K562 (cell line): ENCODE results near the gene DPYSL4. TPM values are rescaled to one million over a fixed set of nuclear protein-coding genes. Genes with fewer than 3 reads are reported as not detected.

Experiments used
- ATAC-seq: fragments of 200-7000 bp; cut with Tn5 transposase; 3 replicates; pipeline ENCODE4 v1.9.1; 2020; ENCODE audit warnings: moderate library complexity
- BruUV-seq: library from RNA; stranded (reverse); fragments of 400-500 nt; replicated peaks from 2 replicates; lab custom pipeline; 2021; lab: Mats Ljungman, UMichigan
- CTCF ChIA-PET: fragments of 300-600 bp; formaldehyde crosslinking; extraction: SDS; loops from one replicate; lab custom pipeline; 2021; ENCODE audit warnings: low intra/inter-chr PET ratio; lab: Yijun Ruan, JAX
- POLR2A ChIA-PET: fragments of 300-600, 350-650 bp; sonication (Branson Sonifier 250); formaldehyde crosslinking; extraction: SDS; loops from one replicate; lab custom pipeline; 2021; ENCODE audit warnings: antibody characterized with exemption, inconsistent platforms; lab: Yijun Ruan, JAX
- DNase-seq, 4 experiments: peaks; one replicate each; pipeline versions ENCODE4 v3.0.0 to v3.0.0-alpha.2; 2011 to 2018; ENCODE audit warnings: low spot score in 3 of 4, mixed read lengths in 3 of 4; ENCODE audit errors: extremely low read depth in 1 of 4
- FAIRE-seq: peaks from 2 replicates; lab custom pipeline; 2011; peaks lifted over from hg19 to GRCh38; lab: Jason Lieb, UNC
- H2AFZ ChIP-seq: 2 replicates; pipeline ENCODE4 v1.6.0; 2011; ENCODE audit warnings: low read depth, low read length, control low read depth, inconsistent platforms
- H3K27ac ChIP-seq: fragments of 200-600 bp; 3 replicates; pipeline ENCODE4 v1.8.0; 2011; ENCODE audit warnings: low read depth, mild to moderate bottlenecking, control low read depth, inconsistent platforms, low read length, moderate library complexity, mixed read lengths; ENCODE audit errors: extremely low read depth
- H3K27me3 ChIP-seq, 2 experiments: fragments of 300-600 bp in 1 of 2; 2 replicates in 1 of 2; 3 replicates in 1 of 2; pipeline versions ENCODE4 v1.6.0 to v1.8.0; 2011; ENCODE audit warnings: inconsistent platforms in 2 of 2, low read length in 2 of 2, mild to moderate bottlenecking in 1 of 2, mixed read lengths in 1 of 2, moderate library complexity in 1 of 2; ENCODE audit not compliant: control insufficient read depth in 2 of 2, insufficient read depth in 2 of 2
- H3K36me3 ChIP-seq: fragments of 300-600 bp; 3 replicates; pipeline ENCODE4 v1.8.0; 2011; ENCODE audit warnings: mild to moderate bottlenecking, low read length, inconsistent platforms; ENCODE audit not compliant: control insufficient read depth, insufficient read depth
- H3K4me1 ChIP-seq, 2 experiments: fragments of 200-600 bp in 1 of 2; replicated peaks in 1 of 2; 2 replicates in 1 of 2; 3 replicates in 1 of 2; pipeline versions ENCODE4 v1.5.1 to v1.8.0; 2011; ENCODE audit warnings: inconsistent platforms in 2 of 2, low read length in 2 of 2, mild to moderate bottlenecking in 1 of 2, mixed read lengths in 1 of 2, moderate library complexity in 1 of 2; ENCODE audit not compliant: control insufficient read depth in 2 of 2, insufficient read depth in 2 of 2
- H3K4me2 ChIP-seq: 2 replicates; pipeline ENCODE4 v1.6.1; 2011; ENCODE audit warnings: low read length, control low read depth, inconsistent platforms, mixed read lengths; ENCODE audit not compliant: insufficient read depth
- H3K4me3 ChIP-seq: fragments of 200-600 bp; sonication (generic), shearing (Covaris generic); 2 replicates; pipeline ENCODE4 v1.5.1; 2016; ENCODE audit warnings: control low read depth, inconsistent platforms
- H3K79me2 ChIP-seq: fragments of 200-600 bp; 3 replicates; pipeline ENCODE4 v1.8.0; 2011; ENCODE audit warnings: low read length, inconsistent platforms; ENCODE audit not compliant: control insufficient read depth, insufficient read depth
- H3K9ac ChIP-seq, 2 experiments: 2 replicates each; pipeline versions ENCODE4 v1.6.0 to v1.6.1; 2011; ENCODE audit warnings: low read depth in 2 of 2, low read length in 2 of 2, control low read depth in 1 of 2, inconsistent platforms in 1 of 2, mild to moderate bottlenecking in 1 of 2, mixed read lengths in 1 of 2; ENCODE audit not compliant: insufficient read depth in 1 of 2
- H3K9me1 ChIP-seq: one replicate; pipeline ENCODE4 v1.6.0; 2011; ENCODE audit warnings: inconsistent platforms, mild to moderate bottlenecking, low read length, moderate library complexity; ENCODE audit not compliant: control insufficient read depth, insufficient read depth
- H3K9me3 ChIP-seq: replicated peaks from 2 replicates; pipeline ENCODE4 v1.5.1; 2011; ENCODE audit warnings: low read depth, low read length, inconsistent platforms; ENCODE audit not compliant: control insufficient read depth, insufficient read depth
- H4K20me1 ChIP-seq: replicated peaks from 2 replicates; pipeline ENCODE4 v1.6.1; 2011; ENCODE audit warnings: low read length, inconsistent platforms, mixed read lengths; ENCODE audit not compliant: control insufficient read depth, insufficient read depth
- VEZF1 ChIP-seq: fragments of 200-800 bp; sonication (Bioruptor generic); IDR thresholded peaks from 2 replicates; pipeline ENCODE4 v1.6.1; 2017; ENCODE audit warnings: missing genetic modification characterization, missing compliant biosample characterization
- WGBS: fragments of 100-300 bp; shearing (Covaris generic); methylation state at CpG from one replicate; pipeline ENCODE4 v1.1.6; 2016; ENCODE audit warnings: low coverage, mixed read lengths; ENCODE audit not compliant: insufficient coverage; ENCODE audit errors: missing lambda C conversion rate; 5-methylcytosine and 5-hydroxymethylcytosine counted together
- in situ Hi-C: fragments of 300-500 bp; cut with MboI; formaldehyde crosslinking; loops from 4 replicates; pipeline ENCODE4 v1.15.0; 2018; ENCODE audit warnings: inconsistent platforms, mixed read lengths
- intact Hi-C: fragments of 100-400 bp; cut with micrococcal nuclease; formaldehyde crosslinking; loops from 2 replicates; pipeline ENCODE4 v1.14.2; 2022
- polyA plus RNA-seq, 8 experiments: library from polyadenylated mRNA; depleted of rRNA in 4 of 8; stranded (reverse) in 5 of 8; unstranded in 3 of 8; fragments of >200 nt; fragmentation: Nextera tagmentation in 2 of 8; fragmentation: Illumina TruSeq in 1 of 8; extraction: Ambion mirVana in 2 of 8; extraction: Trizol in 1 of 8; gene quantifications; 2 replicates each; pipeline versions ENCODE4 v1.2.1 to v1.2.3, GENCODE V29; 2011 to 2014; ENCODE audit warnings: inconsistent platforms in 1 of 8, missing spikeins in 1 of 8
- total RNA-seq, 7 experiments: library from RNA; depleted of rRNA in 6 of 7; stranded (reverse); fragments of >200 nt in 6 of 7; fragmentation: Illumina TruSeq in 2 of 7; extraction: Trizol in 2 of 7; gene quantifications; 2 replicates each; pipeline versions ENCODE4 v1.2.1 to v1.2.3, GENCODE V29; 2011 to 2021; ENCODE audit warnings: low replicate concordance in 1 of 7
- TF ChIP-seq, protein P1 (sequence below), 3 experiments: IDR thresholded peaks in 2 of 3; conservative IDR thresholded peaks in 1 of 3; 2 replicates each; pipeline ENCODE4 v1.5.1; 2011 to 2012; ENCODE audit warnings: low read length in 3 of 3, mild to moderate bottlenecking in 3 of 3, control low read depth in 2 of 3, improper control_type of control experiment in 1 of 3, inconsistent platforms in 1 of 3, low read depth in 1 of 3, mixed read lengths in 1 of 3, moderate library complexity in 1 of 3; ENCODE audit not compliant: insufficient read depth in 2 of 3

The DPYSL4 gene
- total and polyA plus RNA-seq, 9 of the 15 experiments (the other 6 are each of a cell fraction or from before 2014, with no cell fraction given): 0.03 TPM; not detected in 8

DNA sequence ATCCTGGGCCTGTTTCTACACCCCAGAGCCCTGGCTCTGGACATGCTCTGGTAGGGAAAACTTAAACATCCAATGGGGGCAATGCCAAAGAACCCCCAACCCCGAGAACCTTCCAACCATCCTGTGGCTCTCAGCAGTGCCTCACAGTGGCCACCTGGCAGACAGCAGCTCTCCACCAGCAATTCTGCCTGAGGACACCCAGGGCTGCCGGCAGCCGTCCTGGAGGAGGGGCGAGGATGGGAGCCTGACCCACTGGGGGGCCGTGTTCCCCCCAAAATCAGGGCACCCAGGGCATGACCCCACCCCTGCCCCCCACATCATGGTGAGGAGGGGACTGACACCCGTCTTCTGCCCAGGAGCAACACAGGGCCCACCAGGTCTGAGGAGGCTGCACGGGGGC lies 32.7 kb downstream of the DPYSL4 start:
- no peaks in the 10 kb centered on the region for H4K20me1 ChIP-seq
- in situ Hi-C loops (no loop called here), intact Hi-C loops (no loop called here)
- TF ChIP-seq, protein P1, sequence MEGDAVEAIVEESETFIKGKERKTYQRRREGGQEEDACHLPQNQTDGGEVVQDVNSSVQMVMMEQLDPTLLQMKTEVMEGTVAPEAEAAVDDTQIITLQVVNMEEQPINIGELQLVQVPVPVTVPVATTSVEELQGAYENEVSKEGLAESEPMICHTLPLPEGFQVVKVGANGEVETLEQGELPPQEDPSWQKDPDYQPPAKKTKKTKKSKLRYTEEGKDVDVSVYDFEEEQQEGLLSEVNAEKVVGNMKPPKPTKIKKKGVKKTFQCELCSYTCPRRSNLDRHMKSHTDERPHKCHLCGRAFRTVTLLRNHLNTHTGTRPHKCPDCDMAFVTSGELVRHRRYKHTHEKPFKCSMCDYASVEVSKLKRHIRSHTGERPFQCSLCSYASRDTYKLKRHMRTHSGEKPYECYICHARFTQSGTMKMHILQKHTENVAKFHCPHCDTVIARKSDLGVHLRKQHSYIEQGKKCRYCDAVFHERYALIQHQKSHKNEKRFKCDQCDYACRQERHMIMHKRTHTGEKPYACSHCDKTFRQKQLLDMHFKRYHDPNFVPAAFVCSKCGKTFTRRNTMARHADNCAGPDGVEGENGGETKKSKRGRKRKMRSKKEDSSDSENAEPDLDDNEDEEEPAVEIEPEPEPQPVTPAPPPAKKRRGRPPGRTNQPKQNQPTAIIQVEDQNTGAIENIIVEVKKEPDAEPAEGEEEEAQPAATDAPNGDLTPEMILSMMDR (IDR thresholded peaks at IDR 0.05 in 2 of 3, conservative IDR thresholded peaks at IDR 0.05 in 1 of 3; ENCODE audit: insufficient read depth in 2 of 3, low read depth in 1 of 3, low read length in 3 of 3): 0 out of 6 replicates have a peak, but pooled peaks of 1 of the 3 experiments have one; percentile 35
- TF ChIP-seq VEZF1 (CRISPR knock-in tag): no peak
- H3K79me2 ChIP-seq: no peaks in the 10 kb centered on the region
- no peak overlapping the region for H2AFZ ChIP-seq
- no peaks in the 10 kb centered on the region for H3K27me3 ChIP-seq
- no peak for ATAC-seq
- CTCF ChIA-PET: no interaction called here
- POLR2A ChIA-PET: no interaction called here
- no peak for FAIRE-seq
- no peaks in the 10 kb centered on the region for H3K36me3 ChIP-seq
- no peak overlapping the region for H3K27ac ChIP-seq
- peaks cover 0 to 19% of the 10 kb centered on the region in 2 experiments; a peak in 2 of 5 replicates for H3K4me1 ChIP-seq
- H3K9ac ChIP-seq: no peak overlapping the region
- no TSS peak for BruUV-seq
- no peak overlapping the region for H3K4me3 ChIP-seq
- no peak overlapping the region for H3K4me2 ChIP-seq
- no peaks in the 10 kb centered on the region for H3K9me1 ChIP-seq
- DNase-seq: no peak
- H3K9me3 ChIP-seq: no peaks in the 10 kb centered on the region
- whole genome bisulfite sequencing: 13% methylated on average over 6 of the region's 7 CpGs
